NCI-H2196 (cell line): ENCODE results near the gene ITCH.
"Not testable (repeated sequence)": the region's sequence is repeated elsewhere in the genome, so short reads cannot be mapped to it uniquely, and the experiment has no call there.

Experiments used
- DNase-seq: peaks from one replicate; lab custom pipeline; 2025; ENCODE audit not compliant: unreplicated experiment; lab: John Stamatoyannopoulos, UW

Gene ITCH

DNA sequence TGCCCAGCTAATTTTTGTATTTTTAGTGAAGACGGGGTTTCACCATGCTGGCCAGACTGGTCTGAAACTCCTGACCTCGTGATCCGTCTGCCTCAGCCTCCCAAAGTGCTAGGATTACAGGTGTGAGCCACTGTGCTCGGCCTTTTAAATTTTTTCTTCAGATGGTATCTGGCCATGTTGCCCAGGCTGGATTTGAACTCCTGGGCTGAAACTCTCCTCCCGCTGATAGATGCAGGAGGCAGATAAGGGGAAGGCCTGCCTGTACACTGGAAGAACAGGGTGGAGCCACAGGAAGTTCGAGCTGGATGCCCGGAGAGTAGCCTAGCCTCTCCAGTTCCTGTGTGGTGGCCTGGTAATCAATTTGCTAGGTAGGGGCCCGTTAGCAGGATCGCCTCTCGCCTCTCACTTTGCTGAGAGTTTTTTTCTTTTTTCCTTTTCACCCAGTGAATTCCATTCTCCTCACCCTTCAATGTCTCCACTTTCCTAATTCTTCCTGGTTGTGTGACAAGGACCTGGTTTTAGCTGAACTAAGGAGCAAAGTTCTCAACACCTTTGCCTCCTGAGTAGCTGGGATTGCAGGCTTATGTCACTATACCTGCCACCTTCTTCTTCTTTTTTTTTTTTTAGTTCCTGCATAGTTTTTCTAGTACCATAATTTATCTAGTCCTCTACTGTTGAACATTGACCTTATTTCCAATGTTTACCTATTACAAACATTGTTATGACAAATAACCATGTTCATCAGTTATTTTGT is 19.4 kb upstream of the ITCH start:
- no peak for DNase-seq

DNA sequence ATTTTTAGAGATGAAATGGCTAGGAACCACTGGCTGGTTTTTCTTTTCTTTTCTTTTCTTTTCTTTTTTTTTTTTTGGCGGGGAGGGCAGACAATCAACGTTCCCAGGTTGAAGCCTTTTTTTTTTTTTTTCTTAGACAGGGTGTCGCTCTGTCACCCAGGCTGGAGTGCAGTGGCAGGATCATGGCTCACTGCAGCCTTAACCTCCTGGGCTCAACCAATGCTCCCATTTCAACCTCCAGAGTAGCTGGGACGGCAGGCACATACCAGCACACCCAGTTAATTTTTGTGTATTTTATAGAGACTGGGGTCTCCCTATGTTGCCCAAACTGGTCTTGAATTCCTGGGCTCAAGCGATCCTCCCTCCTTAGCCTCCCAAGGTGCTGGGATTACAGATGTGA is 18.8 kb upstream of the ITCH start:
- no peak for DNase-seq

DNA sequence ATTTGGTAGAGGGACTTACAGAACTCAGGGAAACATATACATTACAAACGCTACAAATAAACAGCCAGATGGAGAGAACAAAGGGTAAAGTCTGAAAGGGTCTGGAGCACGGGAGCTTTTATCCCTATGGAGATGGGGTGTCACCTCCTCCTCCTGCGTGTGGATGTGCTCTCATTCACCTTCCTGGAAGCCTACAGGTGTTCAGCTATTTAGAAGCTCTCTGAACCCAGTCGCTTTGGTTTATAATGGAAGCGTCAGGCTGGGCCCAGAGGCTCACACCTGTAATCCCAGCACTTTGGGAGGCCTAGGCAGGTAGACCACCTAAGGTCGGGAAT is 17.7 kb upstream of the ITCH start:
- no peak for DNase-seq

DNA sequence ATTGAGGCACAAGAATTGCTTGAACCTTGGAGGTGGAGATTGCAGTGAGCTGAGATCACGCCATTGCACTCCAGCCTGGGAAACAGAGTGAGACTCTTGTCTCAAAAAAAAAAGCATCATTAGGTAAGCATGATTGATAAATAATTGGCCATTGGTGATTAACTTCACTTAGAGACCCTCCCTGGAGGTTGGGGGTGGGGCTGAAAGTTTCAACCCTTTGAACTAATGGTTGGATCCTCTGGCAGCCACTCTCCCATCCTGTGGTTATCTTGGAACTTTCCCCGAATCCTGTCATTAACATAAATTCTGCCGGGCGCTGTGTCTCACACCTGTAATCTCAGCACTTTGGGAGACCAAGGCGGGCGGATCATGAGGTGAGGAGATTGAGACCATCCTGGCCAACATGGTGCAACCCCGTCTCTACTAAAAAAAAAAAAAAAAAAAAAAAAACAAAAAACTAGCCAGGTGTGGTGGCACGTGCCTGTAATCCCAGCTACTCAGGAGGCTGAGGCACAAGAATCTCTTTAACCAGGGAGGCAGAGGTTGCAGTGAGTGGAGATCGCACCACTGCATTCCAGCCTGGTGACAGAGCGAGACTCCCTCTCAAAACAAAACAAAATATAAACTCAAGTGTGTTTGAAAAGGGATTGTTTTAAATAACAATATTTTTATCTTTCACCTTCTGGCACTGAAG is 17.1 kb upstream of the ITCH start:
- DNase-seq, result not testable (repeated sequence)

DNA sequence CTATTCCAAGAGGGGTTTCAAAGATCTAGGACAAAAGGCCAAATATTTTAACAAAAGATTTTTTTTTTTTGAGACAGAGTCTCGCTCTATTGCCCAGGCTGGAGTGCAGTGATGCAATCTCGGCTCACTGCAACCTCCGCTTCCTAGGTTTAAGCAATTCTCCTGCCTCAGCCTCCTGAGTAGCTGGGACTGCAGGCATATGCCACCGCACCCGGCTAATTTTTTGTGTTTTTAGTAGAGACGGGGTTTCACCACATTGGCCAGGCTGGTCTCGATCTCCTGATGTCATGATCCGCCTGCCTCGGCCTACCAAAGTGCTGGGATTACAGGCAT is 16.6 kb upstream of the ITCH start:
- DNase-seq, result not testable (repeated sequence)

DNA sequence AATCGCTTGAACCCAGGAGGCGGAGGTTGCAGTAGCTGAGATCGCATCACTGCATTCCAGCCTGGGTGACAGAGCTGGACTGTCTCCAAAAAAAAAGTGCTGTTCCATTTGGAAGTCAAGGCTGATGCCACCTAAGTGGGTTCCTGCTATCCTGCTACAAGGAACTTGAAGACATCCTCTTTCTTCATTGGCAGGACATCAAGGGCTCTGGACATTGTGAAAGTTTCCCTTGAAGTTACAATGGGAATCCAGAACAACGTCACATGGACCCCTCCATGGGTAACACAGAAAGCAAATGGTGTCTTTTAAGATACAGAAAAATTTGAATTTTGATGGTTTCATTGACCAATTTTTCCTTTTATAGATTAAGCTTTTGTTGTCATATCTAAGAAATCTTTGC is 15.5 kb upstream of the ITCH start:
- no peak for DNase-seq

DNA sequence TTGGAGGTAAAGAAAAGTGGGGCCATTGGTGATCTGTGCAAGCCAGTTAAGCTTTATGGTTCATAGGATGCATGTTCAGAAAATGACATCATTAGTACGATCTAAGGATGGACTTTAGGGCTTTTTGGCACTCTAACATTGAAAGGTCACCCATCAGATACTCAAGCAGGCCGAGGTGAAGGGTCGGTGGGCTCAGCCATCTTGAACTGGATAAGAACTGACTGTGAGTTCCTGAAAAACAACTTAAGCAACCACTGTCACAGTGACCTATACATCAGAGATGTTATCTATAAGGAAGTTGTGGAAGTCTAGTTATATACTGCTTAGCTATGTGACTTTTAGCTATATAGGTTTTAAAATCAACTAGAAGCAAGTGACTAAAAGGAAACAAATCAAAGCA is 13.0 kb upstream of the ITCH start:
- DNase-seq, result no peak

DNA sequence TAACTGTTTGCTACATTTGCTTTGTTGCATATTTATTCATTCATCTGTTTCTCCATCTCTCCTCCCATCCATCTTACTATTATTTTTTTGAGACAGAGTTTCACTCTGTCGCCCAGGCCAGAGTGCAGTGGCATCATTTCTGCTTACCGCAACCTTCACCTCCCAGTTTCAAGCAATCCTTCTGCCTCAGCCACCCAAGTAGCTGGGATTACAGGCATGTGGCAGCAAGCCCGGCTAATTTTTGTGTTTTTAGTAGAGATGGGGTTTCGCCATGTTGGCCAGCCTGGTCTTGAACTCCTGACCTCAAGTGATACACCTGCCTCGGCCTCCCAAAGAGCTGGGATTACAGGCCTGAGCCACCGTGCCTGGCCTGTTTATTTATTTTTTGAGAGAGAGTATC is 9.6 kb upstream of the ITCH start:
- DNase-seq, result not testable (repeated sequence)

DNA sequence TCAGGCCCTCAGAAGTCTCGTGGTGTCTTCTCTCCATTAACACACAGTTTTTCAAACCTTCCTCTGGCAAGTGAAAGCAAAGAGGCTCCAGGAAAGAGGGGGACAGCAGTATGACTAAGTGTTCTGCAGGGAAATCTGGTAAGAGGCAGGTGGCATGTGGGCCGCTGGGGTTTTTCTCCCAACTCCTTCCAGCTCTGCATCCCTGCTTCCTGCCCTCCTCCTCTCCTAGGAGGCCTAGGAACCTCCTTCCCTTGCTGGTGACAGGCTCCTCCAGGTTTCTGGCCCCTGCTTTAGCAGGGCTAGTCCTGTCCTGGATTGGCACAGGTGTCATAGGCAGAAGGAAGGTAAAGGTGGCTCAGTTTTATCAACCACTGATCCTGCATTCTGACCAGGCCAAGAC is 7.6 kb upstream of the ITCH start:
- DNase-seq, result no peak

DNA sequence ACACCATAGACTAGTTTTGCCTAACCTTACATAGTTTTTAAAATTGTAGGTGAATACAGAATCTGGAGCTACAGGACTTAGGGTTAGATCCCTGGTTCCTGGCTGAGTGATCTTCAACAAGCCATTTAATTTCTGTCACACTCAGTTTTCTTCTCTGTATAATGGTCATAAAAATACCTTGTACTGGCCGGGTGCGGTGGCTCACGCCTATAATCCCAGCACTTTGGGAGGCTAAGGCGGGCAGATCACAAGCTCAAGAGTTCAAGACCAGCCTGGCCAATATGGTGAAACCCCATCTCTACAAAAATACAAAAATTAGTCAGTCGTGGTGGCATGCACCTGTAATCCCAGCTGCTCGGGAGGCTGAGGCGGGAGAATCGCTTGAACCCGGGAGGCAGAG is 3.3 kb upstream of the ITCH start:
- DNase-seq, result not testable (repeated sequence)

DNA sequence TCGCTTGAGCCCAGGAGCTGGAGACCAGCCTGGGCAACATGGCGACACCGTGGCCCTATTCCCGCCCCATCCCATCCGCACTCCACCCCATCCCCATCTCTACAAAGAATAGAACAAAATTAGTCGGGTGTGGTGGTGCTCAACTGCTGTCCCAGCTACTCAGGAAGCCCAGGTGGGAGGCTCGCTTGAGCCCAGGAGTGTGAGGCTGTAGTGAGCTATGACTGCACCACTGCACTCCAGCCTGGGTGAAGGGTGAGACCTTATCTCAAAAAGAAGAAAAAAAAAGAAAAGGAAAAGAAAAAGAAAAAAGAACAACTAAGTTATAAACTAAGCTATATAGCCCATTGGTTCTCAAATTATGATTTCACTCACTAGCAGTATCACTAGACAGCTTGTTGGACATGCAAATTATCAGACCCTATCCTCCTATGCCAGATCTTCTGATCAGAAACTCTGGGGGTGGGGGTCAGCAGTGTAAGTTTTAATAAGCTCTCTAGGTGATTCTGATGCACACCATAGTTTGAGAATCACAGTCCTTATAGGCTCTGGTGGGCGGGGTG is 491 bp upstream of the ITCH start:
- no peak for DNase-seq

DNA sequence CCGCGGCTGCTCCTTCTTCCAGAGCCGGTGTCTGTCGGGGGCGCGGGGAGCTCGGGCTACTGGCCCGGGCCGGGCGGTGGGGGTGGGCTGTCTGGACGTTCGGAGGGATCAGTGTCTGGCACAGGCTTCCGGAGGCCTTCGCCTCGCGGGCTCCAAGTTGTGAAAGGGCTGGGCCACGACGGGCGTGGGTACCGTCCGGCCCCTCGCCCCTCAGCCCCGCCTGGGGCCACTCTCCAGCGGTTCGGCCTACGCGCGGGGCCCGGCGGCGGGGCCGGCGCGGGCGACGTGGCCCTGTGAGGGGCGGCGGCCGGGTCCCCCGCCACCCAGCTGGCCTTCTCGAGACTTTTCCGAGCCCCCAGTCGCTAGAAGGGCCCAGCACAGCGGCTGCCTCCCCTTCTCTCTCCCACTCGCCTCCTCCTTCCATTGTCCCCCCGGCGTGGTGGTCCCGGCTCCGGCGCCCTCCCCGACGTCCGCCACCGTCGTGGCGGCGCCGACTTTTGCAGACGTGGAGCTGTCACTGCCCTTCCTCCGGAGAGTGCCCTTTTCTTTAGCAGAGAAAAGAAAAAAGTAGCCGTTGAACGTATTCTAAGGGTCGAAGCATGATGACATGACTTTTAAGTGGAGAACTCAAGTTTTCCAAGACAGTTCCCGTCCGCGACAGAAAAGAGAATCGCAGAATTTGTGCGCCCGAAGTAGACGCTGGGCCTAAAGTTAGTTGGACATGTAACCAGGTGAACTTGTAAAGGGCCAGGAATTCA is 571 bp downstream of the ITCH start:
- DNase-seq, result no peak

DNA sequence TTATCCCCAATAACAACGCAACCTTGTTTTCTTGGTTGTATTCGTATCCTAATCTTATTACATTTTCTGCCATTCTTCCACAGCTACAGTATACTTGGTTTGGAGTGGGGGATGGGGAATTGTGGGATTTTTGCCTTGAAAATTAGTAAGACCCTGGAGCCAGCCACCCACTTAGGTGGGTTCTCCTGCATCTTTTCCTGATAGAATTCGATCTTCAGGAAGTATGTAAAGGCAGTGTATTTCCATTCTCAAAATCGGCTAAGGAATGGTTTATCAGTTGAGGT is 1.1 kb downstream of the ITCH start:
- DNase-seq, result no peak

DNA sequence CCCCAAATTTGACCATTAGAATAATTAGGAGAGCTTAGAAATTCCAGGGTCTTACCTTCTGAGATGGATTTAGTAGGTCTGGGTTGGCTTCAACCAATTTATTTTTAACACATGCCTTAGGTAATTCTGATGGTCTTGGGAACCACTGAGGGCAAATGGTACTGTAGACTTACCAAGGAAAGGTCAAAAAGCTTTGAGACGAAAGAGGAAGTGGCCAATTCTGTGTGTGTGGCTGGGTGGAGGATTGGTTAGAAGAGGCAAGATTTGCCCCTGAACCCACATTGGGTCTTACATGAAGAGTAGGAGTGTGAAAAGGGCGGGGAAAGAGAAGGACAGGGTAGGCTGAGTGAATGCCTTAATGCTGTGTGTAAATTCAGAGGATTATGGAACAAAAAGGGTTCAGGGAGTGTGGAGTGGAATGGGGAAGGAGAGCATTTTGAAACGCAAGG is 2.7 kb downstream of the ITCH start:
- DNase-seq, result no peak

DNA sequence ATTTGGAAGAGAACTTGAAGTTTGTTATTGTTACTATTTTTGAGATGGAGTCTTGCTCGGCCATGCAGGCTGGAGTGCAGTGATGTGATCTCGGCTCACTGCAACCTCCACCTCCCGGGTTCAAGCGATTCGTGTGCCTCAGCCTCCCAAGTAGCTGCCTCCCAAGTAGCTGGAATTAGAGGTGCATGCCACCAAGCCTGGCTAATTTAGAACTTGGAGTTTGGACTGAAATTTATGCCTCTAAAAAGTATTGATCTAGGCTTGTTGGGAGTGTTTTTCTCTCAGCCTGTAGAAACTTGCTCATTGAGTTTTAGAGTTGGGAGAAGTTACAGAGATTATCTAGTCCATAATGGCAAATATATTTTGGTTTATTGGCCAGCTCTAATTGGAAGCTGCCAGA is 4.1 kb downstream of the ITCH start:
- no peak for DNase-seq

DNA sequence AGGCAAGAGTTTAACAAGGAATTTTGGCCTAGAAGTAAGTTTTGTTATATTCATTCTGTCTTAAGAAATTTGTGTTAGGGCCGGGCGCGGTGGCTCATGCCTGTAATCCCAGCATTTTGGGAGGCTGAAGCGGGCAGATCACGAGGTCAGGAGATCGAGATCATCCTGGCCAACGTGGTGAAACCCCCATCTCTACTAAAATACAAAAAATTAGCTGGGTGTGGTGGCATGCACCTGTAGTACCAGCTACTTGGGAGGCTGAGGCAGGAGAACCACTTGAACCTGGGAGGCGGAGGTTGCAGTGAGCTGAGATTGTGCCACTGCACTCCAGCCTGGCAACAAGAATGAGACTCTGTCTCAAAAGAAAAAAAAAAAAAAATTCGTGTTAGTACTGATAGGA is 4.8 kb downstream of the ITCH start:
- DNase-seq, result not testable (repeated sequence)

DNA sequence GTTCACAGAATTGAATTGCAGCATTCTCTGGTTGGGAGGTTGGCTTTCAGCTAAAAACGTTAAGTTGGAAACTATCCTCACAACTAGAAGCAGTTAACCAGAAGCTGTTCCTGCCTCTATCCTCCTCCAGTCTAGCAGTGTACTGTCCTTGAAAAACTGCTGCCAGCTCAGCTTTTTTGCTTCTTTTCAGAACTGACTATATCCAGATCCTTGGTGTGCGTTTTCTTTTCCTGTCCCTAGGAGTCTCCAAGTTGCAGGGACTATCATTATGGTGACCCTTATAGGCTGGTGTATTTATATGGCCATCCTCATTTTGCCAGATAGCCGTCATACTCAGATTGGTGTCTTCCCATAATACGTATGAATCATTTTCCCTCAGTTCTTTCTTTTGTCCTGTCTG is 5.5 kb downstream of the ITCH start:
- DNase-seq, result no peak

DNA sequence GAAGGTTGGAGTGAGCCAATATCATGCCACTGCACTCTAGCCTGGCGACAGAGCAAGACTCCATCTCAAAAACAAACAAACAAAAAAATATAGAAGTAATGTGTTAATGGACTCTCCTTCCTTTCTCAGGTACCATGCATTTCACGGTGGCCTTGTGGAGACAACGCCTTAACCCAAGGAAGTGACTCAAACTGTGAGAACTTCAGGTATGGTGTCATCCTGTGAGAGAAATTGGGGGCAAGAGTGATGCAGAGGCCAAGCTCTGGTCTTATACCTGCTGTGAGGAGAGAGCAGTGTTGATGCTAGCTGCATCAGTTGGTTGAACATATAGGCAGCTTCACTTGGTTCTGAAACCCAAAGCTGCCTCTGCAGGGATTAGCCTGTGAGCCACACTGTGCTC is 6.2 kb downstream of the ITCH start:
- no peak for DNase-seq

DNA sequence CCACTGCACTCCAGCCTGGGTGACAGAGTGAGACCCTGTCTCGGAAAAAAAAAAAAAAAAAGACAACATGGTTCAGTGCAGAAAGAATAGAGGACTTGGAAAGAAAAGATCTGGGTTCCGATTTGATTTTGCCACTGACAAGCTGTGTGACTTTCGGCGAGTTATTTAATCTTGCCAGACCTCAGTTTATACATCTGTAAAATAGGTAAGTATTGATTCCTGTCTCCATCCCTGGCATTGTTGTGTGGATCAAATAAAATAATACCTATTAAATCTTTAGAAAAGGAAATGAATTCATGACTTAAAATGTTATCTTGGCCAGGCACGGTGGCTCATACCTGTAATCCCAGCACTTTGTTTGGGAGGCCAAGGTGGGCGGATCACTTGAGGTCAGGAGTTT is 7.0 kb downstream of the ITCH start:
- no peak for DNase-seq

DNA sequence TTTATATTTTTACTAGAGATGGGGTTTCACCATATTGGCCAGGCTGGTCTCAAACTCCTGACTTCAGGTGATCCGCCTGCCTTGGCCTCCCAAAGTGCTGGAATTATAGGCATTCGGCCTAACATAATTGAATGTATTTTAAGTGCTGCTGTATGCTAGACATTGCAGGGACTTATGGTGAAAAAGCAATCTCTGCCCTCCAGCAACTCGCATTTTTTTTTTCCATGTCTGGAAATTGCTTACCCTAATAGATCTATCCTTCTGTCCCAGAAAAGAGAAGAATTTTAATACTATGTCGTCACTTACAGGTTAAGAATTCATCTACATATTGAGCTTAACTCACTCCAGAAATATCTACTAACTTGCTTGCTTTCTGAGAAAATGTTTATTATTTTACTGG is 10.4 kb downstream of the ITCH start:
- no peak for DNase-seq

DNA sequence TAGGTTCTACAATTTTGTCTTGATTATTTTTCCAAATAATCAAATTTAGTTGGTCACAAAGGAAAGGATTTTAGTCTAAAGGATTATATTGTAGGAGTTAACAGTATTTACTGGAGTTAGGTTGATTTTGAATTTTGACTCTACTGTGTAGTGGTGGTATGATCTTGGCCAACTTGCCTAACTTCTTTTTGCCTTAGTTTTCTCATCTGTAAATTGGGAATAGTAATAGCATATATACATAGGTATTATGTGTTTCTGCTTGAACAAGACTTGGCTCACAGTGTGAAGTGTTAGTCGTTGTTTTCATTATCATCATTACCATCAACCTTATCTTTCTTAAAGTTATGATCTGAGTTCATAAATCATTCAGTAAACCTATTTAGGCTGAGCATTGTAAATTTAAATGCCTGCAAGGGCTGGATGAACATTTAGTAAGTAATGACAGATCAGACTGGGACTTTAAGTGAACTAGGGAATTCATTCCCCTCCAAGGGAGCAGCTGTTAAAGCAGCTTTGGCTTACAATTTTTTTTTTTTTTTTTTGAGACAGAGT is 11.2 kb downstream of the ITCH start:
- DNase-seq, result no peak

DNA sequence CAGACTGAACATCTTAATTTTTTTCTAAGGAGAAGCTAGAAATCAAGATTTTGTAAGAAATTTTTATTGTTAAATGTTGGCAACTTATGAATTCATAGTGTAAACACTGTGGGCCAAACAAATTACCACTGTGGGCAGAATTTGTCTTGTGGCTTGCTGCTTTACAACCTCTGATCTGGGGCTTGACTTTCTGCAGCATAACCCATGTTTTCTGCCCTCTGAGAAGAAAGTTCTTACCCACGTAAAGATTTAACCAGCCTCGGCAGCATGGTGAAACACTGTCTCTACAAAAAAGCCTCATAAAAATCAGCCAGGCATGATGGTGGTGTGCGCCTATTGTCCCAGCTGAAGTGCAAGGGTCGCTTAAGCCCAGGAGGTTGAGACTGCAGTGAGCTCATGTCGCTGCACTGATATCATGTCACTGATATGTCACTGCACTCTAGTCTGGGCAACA is 12.9 kb downstream of the ITCH start:
- DNase-seq, result peak; percentile 19
